CD1c-positive myeloid dendritic cell (primary cell): Measurements from ENCODE around the gene HTR5A.

Experiments used
- DNase-seq: peaks from one replicate; pipeline ENCODE4 v3.0.0-alpha.2; 2016; ENCODE audit errors: extremely low spot score

Gene HTR5A

DNA sequence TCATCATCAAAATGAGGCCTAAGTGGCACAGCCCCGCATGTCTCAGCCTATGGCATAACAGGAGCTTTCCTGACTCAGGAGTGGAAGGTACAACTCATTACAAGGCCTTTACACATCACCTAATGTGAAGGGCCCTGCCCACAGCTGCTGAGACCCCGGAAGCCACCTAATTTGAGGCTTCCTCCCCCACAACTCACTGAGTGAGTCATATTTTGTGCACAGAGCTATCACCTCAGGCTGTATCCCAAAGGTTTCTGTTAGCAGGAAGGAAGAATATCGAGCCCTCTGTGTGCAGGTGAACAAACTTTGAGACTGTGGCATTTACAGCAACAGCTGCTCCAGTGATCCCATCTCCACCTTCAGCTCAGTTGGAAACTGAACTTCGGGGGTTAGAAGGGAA is 20.6 kb downstream of the HTR5A start:
- DNase-seq: no peak

DNA sequence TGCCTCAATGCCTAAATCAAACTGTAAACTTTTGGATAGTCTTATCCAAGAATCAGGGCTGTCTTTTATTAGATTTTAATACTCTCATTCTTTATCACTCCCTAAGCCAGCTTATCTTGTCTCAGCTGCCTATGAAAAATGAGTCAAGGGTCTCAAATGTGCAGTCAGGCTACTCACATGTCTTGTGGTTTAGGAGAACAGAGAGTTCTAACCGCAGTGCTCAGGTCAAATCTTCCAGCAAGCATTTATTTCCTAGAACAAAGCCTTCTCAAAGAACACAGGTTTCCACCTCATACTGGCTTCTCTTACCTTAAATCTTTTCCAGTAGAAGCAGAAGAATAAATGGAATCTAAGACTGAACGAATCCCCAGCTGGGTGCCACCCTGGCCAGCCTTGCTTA is 23.5 kb downstream of the HTR5A start:
- DNase-seq: no peak

DNA sequence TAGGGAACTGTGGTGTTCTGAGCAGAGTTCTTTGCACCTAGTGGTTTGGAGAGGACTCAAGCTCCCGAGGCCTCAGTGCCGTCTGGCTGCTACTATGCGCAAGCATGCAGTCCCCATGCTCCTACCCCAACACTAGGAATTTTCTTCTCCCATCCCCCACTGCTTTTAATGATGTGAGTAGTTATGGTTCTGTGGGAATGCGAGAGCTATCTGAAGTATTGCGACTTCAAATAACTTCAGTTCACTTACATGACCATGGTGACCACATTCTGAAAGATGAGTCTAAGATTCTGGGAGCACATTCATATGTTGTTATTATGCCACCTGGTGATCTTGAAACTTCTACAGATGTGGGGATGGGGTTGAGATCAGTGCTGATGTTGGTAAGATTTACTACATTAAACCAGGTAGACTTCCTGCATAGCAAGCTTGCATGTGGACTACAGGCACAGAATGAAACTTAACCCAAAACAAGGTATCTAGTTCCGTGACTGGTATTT is 24.6 kb downstream of the HTR5A start:
- DNase-seq: no peak

DNA sequence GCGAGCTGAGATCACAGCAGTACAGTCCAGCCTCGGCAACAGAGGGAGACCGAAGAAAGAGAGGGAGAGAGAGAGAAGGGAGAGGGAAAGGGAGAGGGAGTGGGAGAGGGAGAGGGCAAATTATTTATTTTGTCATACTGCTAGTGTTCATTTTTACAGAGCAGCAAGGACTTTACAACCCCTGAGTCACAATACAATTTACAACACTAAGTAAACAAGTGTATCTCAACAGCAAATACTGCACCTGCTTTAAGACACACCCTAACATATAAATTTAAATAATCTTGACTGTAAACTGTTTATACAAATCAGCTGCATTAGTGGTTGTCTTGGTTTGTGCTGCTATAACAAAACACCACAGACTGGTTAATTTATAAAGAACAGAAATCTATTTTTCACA is 27.2 kb downstream of the HTR5A start:
- no peak for DNase-seq

DNA sequence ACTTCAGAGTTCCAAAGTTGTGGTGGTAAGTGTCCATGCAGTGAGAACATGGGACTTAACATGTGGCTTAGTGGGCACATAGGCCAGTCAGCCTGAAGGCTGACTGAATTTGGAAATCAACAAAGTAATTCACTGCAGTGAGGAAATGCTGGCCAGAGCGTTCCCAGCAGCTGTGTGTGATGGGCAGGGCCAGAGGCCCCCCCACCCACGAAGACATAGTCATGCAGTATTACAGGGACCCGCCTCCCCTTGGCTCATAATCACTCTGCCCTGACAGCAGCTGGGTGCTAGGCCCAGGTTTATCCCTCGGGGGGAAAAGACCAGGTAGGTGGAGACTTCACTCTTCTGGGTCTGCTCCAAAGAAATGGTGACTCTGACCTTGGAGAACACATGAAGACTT is 33.7 kb downstream of the HTR5A start:
- DNase-seq: no peak

DNA sequence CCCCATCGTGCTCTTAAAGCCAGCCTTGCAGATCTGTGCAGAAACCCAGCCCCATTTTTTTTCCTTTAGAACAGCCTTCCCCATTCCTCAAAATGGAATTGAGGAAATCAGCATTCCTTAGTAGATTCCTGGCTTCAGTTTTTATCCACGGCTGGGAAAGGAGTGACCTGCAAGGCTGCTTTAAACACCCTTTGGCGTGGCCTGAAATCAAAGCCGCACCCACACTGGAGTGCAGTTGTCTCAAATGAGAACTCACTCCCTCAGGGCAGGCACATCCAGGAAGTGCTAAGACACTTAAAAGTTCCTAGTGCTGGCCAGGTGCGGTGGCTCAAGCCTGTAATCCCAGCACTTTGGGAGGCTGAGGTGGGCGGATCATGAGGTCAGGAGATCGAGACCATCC is 34.8 kb downstream of the HTR5A start:
- DNase-seq: no peak

DNA sequence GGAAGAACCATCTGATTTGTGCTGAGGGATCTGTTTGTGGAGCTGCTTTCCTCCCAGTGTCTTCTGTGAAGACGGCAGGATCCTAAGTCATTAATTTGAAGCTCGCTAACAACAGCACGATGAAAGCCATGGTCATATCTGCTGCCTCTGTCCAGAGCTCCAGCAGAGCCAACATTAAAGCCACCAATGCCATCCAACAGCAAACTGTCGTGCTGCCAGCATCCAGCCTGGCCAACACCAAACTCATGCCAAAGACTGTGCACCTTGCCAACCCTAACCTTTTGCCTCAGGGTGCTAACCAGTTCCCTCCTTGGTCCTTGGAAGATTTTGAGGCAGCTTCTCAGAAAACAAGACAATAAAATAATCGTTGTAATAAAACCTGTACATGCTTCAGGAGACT is 36.2 kb downstream of the HTR5A start:
- no peak for DNase-seq

DNA sequence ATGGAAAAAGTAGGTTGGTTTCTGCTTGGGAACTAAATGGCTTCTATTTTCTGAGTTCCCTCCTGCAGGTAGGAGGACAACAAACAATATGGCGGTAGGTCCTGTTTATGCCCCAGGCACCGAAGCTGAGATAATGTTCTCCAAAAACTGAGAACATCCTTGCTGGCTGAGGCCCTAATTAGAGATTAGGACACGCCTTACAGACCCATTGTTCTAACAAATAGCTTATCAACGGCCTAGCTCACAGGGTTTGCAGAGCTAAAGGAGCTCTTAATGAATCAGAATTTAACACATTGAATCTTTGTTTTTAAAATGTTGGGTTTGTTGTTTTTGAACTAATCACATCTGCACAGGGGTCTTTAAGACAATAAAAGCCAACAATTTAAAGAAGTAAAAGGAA is 37.0 kb downstream of the HTR5A start:
- DNase-seq: no peak

DNA sequence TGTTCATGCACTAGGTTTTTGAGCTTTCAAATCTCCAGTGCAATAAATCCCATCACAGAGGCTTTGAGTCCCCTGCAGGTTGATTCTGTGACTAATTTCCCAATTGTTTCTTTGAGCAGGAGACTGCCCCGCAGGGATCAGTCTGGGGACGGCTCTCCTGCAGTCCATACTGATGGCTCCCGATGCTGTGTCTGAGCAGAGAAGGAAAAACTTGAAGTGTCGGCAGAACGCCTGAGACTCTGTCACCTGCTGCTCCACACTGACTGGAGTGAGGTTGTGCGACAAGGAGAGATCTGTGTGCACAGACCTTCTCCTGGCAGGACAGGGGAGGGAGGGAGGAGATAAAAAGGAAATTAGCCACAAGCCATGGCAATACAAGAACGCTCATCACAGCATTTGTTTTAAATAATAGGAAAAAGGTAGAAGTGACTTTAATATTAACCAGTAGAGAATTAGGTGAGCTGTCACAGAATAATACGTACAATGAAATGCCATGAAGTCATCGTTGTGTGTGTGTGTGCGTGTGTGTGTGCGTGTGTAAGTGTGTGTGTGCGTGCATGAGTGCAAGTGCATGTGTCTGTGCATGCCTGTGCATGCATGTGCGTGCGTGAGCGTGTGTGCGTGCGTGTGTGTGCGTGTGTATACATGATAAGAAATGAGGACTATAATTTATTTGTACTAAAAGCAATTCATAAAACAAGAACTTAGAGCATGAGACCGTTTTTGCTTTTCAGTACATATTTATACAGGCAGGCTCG is 38.2 kb downstream of the HTR5A start:
- no peak for DNase-seq

DNA sequence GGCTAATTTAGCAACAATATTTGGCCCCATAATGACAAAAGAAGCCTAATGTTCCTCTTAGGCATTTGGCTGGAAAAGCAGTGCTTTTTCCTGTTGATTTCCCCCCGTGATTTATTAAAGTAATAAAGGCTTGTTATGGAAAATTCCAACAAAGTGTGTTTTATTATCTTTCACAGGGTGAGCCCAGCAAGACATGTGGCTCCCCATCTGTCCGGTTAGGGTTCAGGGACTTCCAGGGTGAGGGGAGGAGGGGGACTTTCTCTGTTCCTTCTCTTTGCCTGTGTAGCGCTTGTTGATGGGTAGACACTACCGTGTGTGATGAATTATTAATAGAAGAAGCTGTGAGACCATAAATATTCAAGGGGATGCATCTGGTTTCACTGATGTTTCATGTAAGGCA is 39.0 kb downstream of the HTR5A start:
- no peak for DNase-seq

DNA sequence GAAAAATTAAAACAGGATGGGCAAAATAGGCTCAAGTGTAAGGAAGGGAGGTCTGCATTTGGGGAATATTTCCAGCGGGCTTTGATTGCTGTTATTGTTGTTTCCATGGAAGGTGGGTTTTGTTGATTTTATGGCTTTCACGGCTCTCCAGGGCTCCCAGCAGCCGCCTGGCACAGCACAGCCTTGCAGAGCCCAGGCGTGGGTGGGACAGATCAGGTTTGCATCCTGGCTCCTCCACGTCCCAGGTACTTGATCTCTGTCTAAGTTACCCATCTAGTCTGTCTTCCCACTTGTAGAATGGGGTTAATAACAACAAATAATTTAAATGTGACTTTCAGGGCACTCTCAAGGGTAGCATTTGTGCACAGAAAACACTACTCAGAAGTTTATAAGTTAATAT is 45.2 kb downstream of the HTR5A start:
- no peak for DNase-seq

DNA sequence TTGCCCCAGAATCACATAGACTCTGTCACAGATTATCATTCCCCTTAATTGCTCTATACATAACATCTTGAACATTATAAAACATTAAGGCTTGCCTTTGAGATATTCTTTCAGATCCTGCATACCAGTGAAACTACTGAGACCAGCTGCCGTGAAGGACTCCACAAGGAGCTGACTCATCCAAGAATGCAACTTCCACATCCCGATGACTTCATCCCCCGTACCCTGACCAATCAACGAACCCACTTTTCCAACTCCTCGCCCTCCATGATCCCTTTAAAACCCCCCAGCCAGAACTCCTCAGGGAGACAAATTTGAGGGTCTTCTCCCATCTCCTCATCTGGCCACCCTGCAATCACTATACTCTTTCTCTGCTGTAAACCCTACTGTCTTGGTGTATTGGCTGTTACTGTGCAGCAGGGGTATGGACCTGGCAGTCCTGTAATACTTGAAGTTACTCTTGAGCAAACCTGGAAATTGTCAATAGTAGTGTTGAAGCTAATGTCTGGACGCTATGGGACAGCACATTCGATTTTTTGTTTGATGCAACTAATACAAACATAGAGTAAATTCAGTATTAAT is 49.8 kb downstream of the HTR5A start:
- DNase-seq: no peak

DNA sequence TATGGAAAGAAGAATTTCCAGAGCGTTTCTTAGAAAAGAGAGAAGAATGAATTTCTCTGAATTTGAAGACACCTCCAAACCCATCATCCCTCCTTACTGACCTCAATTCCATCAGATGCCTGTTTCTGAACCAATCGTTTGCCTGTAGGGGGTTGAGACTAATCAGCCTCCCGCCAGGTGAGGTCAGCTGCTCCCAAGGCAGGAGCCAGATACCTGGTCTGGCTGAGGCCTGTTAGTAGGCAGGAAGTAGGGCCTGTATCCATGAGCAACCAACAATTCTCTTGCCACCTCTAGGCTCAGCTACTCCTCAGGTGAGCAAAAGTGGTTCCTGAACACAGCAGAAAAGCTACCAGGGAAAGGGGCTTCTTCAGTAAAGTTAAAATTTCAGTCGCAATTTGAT is 50.3 kb downstream of the HTR5A start:
- DNase-seq: no peak

DNA sequence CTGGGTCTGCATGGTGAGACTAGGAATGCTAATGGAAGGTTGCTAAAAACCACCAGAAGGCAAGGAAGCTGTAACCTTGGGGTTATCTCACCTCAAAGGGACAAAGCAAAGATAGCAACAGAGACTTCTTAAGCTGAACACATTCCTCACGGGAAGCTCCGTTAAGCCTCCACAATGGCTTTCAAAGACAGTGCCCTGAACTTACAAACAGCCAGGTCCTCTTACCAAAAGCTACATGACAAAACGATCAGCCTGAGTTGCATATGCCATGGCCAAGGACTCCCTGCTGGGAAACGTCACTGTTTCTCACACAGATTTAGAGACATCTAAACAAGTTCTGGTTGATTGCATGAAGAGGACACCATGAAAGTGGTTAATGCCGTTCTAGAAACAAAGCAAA is 52.7 kb downstream of the HTR5A start:
- no peak for DNase-seq

DNA sequence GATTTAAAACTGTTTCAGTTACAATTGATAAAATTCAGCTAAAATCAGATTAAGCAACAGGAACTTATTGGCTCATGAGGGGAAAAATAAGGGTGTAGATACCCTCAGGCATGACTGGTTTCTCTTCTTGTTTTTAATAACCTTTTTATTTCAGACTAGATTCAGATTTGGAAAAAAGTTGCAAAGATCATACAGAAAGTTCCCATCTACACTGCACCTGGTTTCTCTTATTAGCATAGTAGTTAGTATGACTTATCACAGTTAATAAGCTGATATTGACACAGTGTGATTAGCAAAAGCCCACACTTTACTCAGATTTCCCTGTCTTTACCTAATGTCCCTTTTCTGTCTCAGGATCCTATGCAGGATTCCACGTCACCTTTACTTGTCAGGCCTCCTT is 53.3 kb downstream of the HTR5A start:
- DNase-seq: no peak

DNA sequence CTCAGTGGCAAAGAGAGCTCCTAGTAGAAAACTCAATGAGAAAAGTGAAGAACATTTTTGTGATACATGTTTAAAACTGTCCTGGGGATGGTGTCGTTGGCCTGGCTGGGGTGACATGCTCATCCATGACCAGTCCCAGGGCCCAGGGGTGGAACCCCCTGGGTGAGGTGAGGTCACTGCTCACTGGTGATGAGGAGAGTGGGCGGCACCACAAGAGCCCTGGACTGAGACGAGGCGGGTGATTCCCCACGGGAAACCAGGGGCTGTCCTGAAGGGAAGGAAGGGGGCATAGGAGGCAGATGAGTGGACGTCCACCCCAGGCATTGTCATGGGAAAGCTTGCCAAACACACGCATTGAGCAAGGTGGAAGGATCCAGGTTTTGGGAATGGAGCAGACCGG is 54.6 kb downstream of the HTR5A start:
- DNase-seq: no peak

DNA sequence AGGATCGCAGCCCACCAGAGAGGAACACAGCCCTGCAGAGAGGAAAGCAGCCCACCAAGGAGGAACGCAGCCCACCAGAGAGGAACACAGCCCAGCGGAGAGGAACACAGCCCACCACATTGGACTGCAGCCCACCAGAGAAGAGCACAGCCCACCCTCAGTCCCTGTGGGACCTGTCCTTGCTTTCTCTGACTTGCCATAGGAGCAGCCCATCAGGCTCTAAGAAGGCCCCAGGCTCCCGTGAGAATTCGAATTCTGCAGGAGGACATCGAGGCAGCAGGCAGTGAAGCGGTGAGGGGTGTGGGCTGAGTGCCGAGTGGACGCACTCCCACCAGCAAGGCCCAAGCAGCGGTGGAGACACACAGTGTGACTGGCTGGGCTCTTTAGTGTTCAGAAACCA is 59.1 kb downstream of the HTR5A start:
- no peak for DNase-seq

DNA sequence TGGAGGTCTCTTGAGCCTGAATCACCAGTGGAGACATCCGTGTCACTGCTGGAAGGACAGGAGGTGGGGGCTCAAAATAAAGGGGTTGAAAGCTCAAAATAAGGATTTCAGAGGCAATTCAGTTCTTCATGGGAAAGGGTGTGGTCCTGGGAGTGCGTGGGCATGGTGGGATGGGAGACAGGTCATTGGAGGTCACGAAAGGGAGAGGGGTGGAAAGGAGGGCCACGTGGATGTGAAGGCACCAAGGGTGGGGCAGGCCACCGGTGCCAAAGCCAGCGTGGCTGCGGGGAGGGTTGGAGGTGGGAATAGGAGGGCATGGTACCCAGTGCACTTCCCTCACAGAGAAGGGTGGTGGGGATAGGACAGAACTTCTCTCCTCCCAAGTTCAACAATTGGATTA is 59.7 kb downstream of the HTR5A start:
- DNase-seq: no peak

DNA sequence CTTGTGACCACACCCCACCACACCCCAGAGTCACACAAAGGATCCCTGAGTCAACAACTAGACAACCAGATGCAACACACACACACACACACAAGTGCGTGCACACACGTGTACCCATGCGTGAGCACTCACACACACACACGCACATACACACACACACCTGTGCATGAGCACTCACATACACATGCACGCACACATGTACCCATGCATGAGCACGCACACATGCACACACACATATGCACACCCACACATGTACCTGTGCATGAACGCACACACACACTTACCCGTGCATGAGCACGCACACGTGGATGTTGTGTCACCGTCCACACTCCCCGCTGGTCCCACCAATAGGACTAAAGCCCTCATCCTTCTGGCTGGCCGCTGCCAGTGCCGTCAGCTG is 60.4 kb downstream of the HTR5A start:
- DNase-seq: no peak

DNA sequence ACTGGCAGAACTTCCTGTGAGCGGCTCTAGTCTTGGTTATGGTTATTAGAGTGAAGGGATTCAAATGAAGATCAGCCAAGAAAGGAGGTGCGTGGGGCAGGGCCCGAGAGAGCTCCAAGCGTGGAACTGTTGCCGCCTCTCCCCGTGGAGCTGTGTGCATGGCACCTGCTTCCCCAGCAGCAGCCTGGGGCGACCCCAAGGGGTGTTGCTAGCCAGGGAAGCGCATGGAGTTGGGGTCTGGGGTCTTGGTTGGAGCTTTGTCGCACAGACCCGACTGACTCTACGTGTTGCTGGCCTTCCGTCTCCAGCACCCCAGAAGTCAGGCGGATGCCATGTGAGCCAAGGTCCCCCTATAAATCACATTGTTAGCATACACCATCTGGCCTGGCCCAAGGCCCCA is 61.0 kb downstream of the HTR5A start:
- no peak for DNase-seq

DNA sequence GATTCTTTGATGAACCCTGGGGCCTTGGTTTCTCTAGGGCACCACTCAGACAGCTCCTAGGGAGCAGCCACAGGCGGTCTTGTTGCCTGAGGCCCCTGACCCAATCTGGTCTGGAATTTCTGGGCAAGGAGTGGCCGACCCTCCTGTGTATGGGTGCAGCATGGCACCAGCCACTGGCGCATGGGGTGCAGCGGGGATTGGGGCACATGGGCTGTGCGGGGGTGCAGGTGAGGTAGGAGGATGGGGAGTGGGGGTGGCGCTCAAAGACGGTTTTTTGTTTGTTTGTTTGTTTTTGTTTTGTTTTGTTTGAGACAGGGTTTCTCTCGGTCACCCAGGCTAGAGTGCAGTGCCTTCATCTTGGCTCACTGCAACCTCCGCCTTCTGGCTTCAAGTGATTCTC is 62.3 kb downstream of the HTR5A start:
- no peak for DNase-seq

DNA sequence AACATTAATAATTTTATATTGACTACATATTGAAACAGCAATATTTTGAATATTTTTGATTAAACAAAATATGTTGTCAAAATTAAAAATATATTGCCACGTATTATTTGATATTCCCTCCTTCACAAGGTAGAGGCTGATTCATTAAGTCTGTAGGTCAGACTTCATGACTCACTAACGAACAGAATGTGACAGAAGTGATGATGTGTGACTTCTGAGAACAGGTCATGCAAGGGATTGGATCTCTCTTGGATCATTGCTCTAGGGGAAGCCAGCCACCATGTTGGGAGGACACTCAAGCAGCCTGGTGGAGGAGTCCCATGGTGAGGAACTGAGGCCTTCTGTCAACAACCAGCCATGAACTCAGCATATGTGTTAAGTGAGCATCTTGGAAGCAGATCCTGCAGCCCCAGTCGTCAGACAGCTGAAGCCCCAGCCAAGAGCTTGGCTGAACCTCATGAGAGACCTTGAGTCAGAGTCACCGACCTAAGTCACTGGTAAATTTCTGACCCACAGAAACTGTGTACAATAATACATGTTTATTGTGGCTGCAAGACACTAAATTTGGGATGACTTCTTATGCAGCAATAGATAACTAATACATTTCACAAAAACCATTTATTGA is 66.6 kb downstream of the HTR5A start:
- DNase-seq: no peak
